Activated B cell treated with CpG ODN at 0.5 μM for 24 hours (primary cell): Measurements from ENCODE around the gene TTC7B. TPM values are rescaled to one million over a fixed set of nuclear protein-coding genes. Genes with fewer than 3 reads are reported as not detected.

Experiments used
- ATAC-seq: fragments of 200-7000 bp; cut with Tn5 transposase; one replicate; pipeline ENCODE4 v1.10.0; 2021; ENCODE audit warnings: low read depth, mild to moderate bottlenecking, moderate library complexity
- CTCF ChIA-PET: fragments of 350-600 bp; sonication (Branson Sonifier 250); formaldehyde crosslinking; loops from one replicate; lab custom pipeline; 2021; ENCODE audit warnings: antibody characterized with exemption; lab: Charles Lee
- POLR2A ChIA-PET: fragments of 350-600 bp; sonication (Branson Sonifier 250); formaldehyde crosslinking; loops from one replicate; lab custom pipeline; 2021; ENCODE audit warnings: antibody characterized with exemption; lab: Charles Lee
- DNase-seq: peaks from one replicate; pipeline ENCODE4 v3.0.0; 2022
- H3K27ac Mint-ChIP-seq: one replicate; pipeline ENCODE4 v1.8.0; 2020; ENCODE audit warnings: mixed read lengths
- H3K27me3 Mint-ChIP-seq: one replicate; pipeline ENCODE4 v1.8.0; 2021; ENCODE audit warnings: mixed read lengths
- H3K36me3 Mint-ChIP-seq: one replicate; pipeline ENCODE4 v1.8.0; 2021; ENCODE audit warnings: low read depth, mixed read lengths
- H3K4me1 Mint-ChIP-seq: one replicate; pipeline ENCODE4 v1.8.0; 2021; ENCODE audit warnings: mixed read lengths
- H3K4me3 Mint-ChIP-seq: one replicate; pipeline ENCODE4 v1.8.0; 2020; ENCODE audit warnings: mild to moderate bottlenecking, mixed read lengths
- H3K9me3 Mint-ChIP-seq: one replicate; pipeline ENCODE4 v1.8.0; 2020; ENCODE audit warnings: mixed read lengths
- CTCF ChIP-seq: fragments of 200-600 bp; IDR thresholded peaks from one replicate; pipeline ENCODE4 v1.8.0; 2022; ENCODE audit warnings: antibody characterized with exemption, mild to moderate bottlenecking
- intact Hi-C: fragments of 100-400 bp; cut with micrococcal nuclease; formaldehyde crosslinking; loops from one replicate; pipeline ENCODE4 v1.15.1; 2024
- total RNA-seq: library from RNA; stranded (reverse); gene quantifications from 2 replicates; pipeline ENCODE4 v1.2.3, GENCODE V29; 2022

The TTC7B gene
- total RNA-seq, 1 donor from 2014 or later = 1.9 TPM

- Mint-ChIP-seq H3K4me1 (no peaks in the 10 kb centered on the region), H3K36me3 (no peaks in the 10 kb centered on the region), H3K27me3 (peaks cover 11% of the 10 kb centered on the region), H3K27ac (no peak overlapping the region), H3K9me3 (no peaks in the 10 kb centered on the region), H3K4me3 (no peak overlapping the region)
- no peak for ATAC-seq
- CTCF ChIA-PET = no interaction called here
- intact Hi-C loops = no loop called here
- TF ChIP-seq CTCF = no peak
- POLR2A ChIA-PET = no interaction called here
- no peak for DNase-seq
Measured at GRCh38 chr14:90703841-90704737, 112.1 kb downstream of the TTC7B start.

GRCh38 chr14:90700933-90701776, 115.1 kb downstream of the TTC7B start:
- intact Hi-C loops = no loop called here
- H3K27ac Mint-ChIP-seq = no peak overlapping the region
- CTCF ChIA-PET = interaction anchor here (0.6 to 1.3 kb wide), 2 partner anchors 11 to 47 kb away, joined by 3 read pairs; no protein-coding TSS in a partner anchor
- no peak for DNase-seq
- no peak for TF ChIP-seq CTCF
- H3K36me3 Mint-ChIP-seq = no peaks in the 10 kb centered on the region
- H3K4me3 Mint-ChIP-seq = no peak overlapping the region
- peaks cover 4% of the 10 kb centered on the region for H3K4me1 Mint-ChIP-seq
- H3K9me3 Mint-ChIP-seq = no peaks in the 10 kb centered on the region
- POLR2A ChIA-PET = no interaction called here
- H3K27me3 Mint-ChIP-seq = peaks cover 6% of the 10 kb centered on the region
- no peak for ATAC-seq

GRCh38 chr14:90699016-90699415, 117.2 kb downstream of the TTC7B start:
- intact Hi-C loops = loop anchor here (5.0 kb wide), 1 partner anchor 317 kb away; no protein-coding TSS in a partner anchor
- TF ChIP-seq CTCF = no peak
- CTCF ChIA-PET = interaction anchor here (1.1 to 4.7 kb wide), 5 partner anchors 60 to 726 kb away, joined by 3 to 28 read pairs (median 7); no protein-coding TSS in a partner anchor
- H3K9me3 Mint-ChIP-seq = no peaks in the 10 kb centered on the region
- peaks cover 4% of the 10 kb centered on the region for H3K4me1 Mint-ChIP-seq
- H3K4me3 Mint-ChIP-seq = no peak overlapping the region
- POLR2A ChIA-PET = no interaction called here
- DNase-seq (no peak), ATAC-seq (no peak)
- H3K36me3 Mint-ChIP-seq = no peaks in the 10 kb centered on the region
- peaks cover 6% of the 10 kb centered on the region for H3K27me3 Mint-ChIP-seq
- no peak overlapping the region for H3K27ac Mint-ChIP-seq

- H3K36me3 Mint-ChIP-seq = no peaks in the 10 kb centered on the region
- no peaks in the 10 kb centered on the region for H3K9me3 Mint-ChIP-seq
- no peak overlapping the region for H3K27ac Mint-ChIP-seq
- TF ChIP-seq CTCF = no peak
- ATAC-seq (no peak), DNase-seq (no peak)
- no peak overlapping the region for H3K4me3 Mint-ChIP-seq
- peaks cover 4% of the 10 kb centered on the region for H3K4me1 Mint-ChIP-seq
- peaks cover 2% of the 10 kb centered on the region for H3K27me3 Mint-ChIP-seq
- intact Hi-C loops = loop anchor here (5.0 kb wide), 1 partner anchor 316 kb away; no protein-coding TSS in a partner anchor
- ChIA-PET POLR2A (no interaction called here), CTCF (interaction anchor here (1.1 to 4.7 kb wide), 9 partner anchors 11 to 726 kb away, joined by 3 to 28 read pairs (median 5); partner anchors contain the start of gene TTC7B)
Measured at GRCh38 chr14:90698379-90698869, 117.8 kb downstream of the TTC7B start.
